Umbilical cord (tissue), 2 donors: ENCODE measurements around the gene DLG5. TPM values are rescaled to one million over a fixed set of nuclear protein-coding genes. Genes with fewer than 3 reads are reported as not detected.
A peak's percentile ranks its signal among the peaks of the same experiment; 100 is the strongest.

ENCODE experiments used
- DNase-seq: peaks from one replicate; pipeline ENCODE4 v3.0.0-alpha.2; 2015; ENCODE audit warnings: low spot score
- total RNA-seq: library from RNA; depleted of rRNA; stranded (reverse); fragments of >200 nt; gene quantifications from one replicate; pipeline ENCODE4 v1.2.3, GENCODE V29; 2014; ENCODE audit warnings: low replicate concordance; ENCODE audit not compliant: insufficient read depth

The DLG5 gene
- total RNA-seq, 1 donor from 2014 or later: 21.4 TPM

DNA sequence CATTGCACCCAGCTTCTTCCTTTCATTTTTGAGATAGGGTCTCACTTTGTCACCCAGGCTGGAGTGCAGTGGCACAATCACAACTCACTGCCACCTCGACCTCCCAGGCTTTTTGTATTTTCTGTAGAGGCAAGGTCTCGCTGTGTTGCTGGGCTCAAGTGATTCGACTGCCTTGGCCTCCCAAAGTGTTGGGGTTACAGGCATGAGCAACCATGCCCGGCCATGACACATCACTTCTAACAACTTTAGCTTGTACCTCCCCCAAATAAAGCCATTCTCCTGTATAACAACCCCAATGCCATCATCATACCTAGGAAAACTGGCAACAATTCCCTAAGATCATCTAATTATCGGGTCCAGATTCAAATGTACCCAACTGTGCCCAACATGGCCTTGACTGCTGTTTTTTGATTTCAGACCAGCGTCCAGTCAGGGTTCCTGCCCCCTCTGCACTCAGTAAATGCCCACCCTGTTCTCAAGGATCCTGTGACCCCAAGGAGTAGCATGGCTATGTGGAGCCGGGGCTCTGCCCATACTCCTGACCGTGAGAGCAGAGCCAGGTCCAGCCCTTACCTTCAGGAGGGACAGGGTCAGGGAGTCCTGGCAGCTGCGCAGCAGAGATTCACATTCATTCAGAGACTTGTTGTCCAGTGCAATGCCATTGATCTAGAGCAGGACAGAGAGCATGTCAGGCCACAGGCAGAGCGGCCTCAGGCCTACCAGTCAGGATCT is 102.6 kb downstream of the DLG5 start:
- DNase-seq: no peak

GRCh38 chr10:77821551-77821950 is 105.0 kb downstream of the DLG5 start:
- DNase-seq: no peak

DNA sequence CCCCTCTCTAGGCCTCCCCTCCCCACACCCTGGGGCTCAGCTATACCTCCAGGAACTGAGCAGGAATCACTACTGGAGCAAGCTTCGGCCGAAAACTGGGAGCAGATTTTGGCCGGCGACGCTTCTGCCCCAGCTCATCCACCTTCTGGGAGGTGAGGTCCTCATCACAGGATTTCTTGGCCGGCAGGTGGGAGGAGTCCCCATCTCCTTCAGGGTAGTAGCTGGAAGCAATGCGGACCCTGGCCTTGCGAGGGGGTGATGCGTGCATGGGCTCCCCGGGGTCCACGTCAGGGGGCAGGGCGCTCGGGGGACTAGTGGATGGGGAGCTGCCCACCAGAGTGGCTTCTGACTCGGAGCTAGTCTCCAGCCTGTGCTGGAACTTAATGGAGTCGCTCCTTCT is 105.5 kb downstream of the DLG5 start:
- DNase-seq: no peak

- peak; percentile 27 for DNase-seq
Measured at GRCh38 chr10:77820349-77820748, 106.2 kb downstream of the DLG5 start.

- peak; percentile 35 for DNase-seq
Measured at GRCh38 chr10:77819210-77820112, 107.1 kb downstream of the DLG5 start.

DNA sequence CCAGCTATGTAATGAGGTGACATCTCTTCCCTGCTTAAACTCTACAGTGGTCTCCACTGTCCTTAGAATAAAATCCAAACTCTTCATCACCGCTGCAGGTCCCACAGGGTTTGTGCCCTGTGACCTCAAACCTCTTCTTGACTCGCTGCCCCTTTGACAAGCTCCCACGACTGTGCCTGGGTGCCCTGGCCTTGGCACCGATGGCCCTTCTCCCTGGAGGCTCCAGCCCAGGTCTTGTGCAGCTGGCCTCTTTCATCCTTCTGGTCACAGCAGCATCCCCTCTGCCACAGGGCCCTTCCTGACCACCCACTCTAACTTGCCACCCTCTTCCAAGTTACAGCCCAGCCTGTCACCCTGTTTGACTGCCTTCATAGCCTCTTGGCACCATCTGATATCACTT is 108.2 kb downstream of the DLG5 start:
- no peak for DNase-seq

DNA sequence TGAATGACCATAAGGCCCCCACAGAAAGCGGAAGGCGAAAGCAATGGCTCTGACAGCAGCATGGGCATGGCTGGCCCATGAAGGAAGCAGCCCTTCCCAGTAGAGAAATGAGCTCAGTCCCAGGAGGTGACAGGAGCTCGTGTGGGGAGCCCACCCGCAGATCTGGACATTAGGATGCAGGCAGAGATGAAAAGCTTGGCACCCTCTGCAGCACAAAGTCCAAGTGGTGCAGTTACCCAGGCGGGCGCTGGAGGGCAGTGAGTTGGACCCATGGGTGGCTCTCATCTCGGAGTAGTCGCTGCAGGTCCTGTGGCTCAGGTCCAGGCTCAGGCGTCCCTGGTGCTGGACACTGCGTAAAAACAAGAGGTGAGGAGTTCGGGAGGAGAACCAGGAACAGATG is 109.0 kb downstream of the DLG5 start:
- no peak for DNase-seq

GRCh38 chr10:77816311-77816710 is 110.2 kb downstream of the DLG5 start:
- DNase-seq: no peak

- no peak for DNase-seq
Measured at GRCh38 chr10:77812741-77813140, 113.8 kb downstream of the DLG5 start.

GRCh38 chr10:77811831-77812430 is 114.6 kb downstream of the DLG5 start:
- no peak for DNase-seq

GRCh38 chr10:77810446-77811335 is 115.9 kb downstream of the DLG5 start:
- no peak for DNase-seq

- no peak for DNase-seq
Measured at GRCh38 chr10:77809336-77809735, 117.2 kb downstream of the DLG5 start.

GRCh38 chr10:77807706-77808105 is 118.8 kb downstream of the DLG5 start:
- no peak for DNase-seq

DNA sequence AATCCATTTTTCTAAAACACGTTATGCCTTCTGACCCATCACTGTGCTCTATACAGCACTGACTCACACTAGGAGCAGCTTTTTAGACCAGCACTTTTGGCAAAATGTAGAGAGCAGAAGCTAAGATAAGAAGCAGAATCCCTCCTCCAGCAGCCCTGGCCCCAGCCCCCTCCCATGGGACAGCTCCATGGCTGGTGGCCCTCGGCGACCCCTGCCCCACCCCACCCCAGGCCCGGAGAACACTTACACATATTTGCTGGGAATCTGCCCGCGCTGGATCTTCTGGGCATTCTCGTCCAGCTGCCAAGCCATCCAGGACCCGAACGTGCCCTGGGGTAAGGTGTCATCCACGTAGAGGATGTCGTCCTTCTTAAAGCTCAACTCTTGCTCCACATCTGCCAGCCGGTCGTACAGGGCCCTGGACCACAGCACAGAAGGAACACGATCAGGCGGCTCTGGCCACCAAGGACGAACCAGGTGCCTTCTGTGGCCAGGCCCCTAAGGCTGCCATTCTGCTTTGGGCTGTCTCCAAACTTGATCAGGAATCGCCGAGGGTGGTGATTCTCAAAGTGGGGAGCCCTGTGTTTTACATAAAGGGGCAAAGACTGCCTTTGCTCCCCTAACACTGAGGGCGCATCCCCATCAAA is 119.9 kb downstream of the DLG5 start:
- no peak for DNase-seq

DNA sequence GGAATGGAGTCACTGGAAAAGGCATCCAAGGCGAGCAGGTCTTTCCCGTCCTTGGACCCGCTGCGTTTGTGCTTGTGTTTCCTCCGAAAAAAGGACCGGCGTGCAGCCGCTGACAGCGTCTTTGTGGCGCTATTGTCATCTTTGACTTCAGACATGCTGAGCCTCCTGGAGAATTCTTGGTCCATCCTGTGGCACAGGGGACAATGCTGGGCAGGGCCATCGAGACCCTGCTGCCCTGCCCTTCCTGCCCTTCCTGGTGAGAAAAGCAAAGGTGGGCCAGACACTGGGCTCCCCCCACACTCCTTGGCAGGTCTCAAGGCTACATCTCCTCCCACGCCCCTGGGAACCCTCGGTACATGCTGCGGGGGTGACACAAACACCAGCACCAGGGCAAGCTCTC is 120.9 kb downstream of the DLG5 start:
- no peak for DNase-seq

GRCh38 chr10:77804371-77804770 is 122.2 kb downstream of the DLG5 start:
- no peak for DNase-seq

GRCh38 chr10:77801474-77802161 is 124.9 kb downstream of the DLG5 start:
- no peak for DNase-seq

DNA sequence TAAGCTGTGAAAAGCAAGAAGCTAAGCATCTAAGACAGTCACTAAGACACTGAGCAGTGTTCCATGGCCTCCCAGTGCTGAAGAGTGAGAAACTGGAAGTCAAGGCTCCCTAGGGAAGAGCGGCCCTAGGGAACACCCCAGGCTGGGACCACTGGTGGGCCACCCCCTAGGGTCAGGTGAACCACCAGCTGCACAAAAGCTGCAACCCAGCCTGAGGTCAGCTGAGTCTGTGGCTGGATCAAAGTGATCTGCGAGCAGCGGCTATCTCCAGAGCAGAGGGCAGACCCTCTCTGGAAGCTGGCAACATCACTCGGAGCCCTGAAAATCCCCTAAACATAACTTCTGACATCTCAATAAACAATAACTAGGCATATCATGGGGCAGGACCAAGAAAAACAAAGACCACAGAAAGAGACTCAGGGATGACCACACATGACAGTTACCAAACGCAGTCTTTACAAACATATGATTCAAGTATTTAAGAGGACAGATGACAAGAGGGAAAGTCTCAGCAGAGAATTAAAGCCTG is 125.8 kb downstream of the DLG5 start:
- DNase-seq: no peak

DNA sequence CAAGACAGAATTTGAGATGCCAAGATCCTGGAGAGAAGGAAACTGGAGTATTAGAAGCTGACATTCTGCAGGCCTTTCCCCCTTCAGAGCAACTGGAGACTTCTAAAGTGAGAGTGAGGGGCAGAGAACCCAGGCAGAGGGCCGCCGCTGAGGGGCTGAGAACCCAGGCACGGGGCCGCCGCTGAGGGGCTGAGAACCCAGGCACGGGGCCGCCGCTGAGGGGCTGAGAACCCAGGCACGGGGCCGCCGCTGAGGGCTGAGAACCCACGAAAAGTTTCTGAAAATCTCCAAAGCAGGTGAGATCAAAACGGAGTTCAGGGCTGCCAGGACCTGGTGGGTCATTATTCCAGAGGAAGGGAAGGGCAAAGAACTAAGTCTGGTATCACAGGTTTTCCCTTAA is 126.2 kb downstream of the DLG5 start:
- no peak for DNase-seq

GRCh38 chr10:77799352-77799751 is 127.2 kb downstream of the DLG5 start:
- no peak for DNase-seq
